Measurements from ENCODE around the gene LEMD1.

LEMD1 gene

GRCh38 chr1:205421798-205422197 is at the start of gene LEMD1:
Gene LEMD1 (minus strand): TSS chr1:205422056. CDS start chr1:205420536, 1,520 bp downstream.
- no peak for DNase-seq (ENCODE audit: low read depth in 2 of 2)

GRCh38 chr1:205470131-205470530 is 48.3 kb upstream of the LEMD1 start:
- DNase-seq (ENCODE audit: low read depth in 2 of 2): no peak

- DNase-seq (ENCODE audit: low read depth in 2 of 2): no peak
Measured at GRCh38 chr1:205466595-205467220, 44.9 kb upstream of the LEMD1 start.

GRCh38 chr1:205465392-205465791 is 43.5 kb upstream of the LEMD1 start:
- no peak for DNase-seq (ENCODE audit: low read depth in 2 of 2)

- DNase-seq (ENCODE audit: low read depth in 2 of 2): no peak
Measured at GRCh38 chr1:205458777-205459566, 37.1 kb upstream of the LEMD1 start.

- no peak for DNase-seq (ENCODE audit: low read depth in 2 of 2)
Measured at GRCh38 chr1:205456868-205457745, 35.3 kb upstream of the LEMD1 start.

- no peak for DNase-seq (ENCODE audit: low read depth in 2 of 2)
Measured at GRCh38 chr1:205456383-205456867, 34.6 kb upstream of the LEMD1 start.

- DNase-seq (ENCODE audit: low read depth in 2 of 2): no peak
Measured at GRCh38 chr1:205455581-205456382, 33.9 kb upstream of the LEMD1 start, which contains the start of gene BLACAT1. Gene BLACAT1 (minus strand): TSS chr1:205456045.

GRCh38 chr1:205454903-205455335 is 33.1 kb upstream of the LEMD1 start:
- DNase-seq (ENCODE audit: low read depth in 2 of 2): no peak

- DNase-seq (ENCODE audit: low read depth in 2 of 2): no peak
Measured at GRCh38 chr1:205453466-205453865, 31.6 kb upstream of the LEMD1 start.

- no peak for DNase-seq (ENCODE audit: low read depth in 2 of 2)
Measured at GRCh38 chr1:205452933-205453332, 31.1 kb upstream of the LEMD1 start.

GRCh38 chr1:205452364-205452763 is 30.5 kb upstream of the LEMD1 start:
- DNase-seq (ENCODE audit: low read depth in 2 of 2): no peak

- DNase-seq (ENCODE audit: low read depth in 2 of 2): no peak
Measured at GRCh38 chr1:205451759-205452164, 29.9 kb upstream of the LEMD1 start.

- no peak for DNase-seq (ENCODE audit: low read depth in 2 of 2)
Measured at GRCh38 chr1:205451202-205451601, 29.3 kb upstream of the LEMD1 start.

GRCh38 chr1:205450448-205450847 is 28.6 kb upstream of the LEMD1 start:
- DNase-seq (ENCODE audit: low read depth in 2 of 2): no peak

GRCh38 chr1:205449750-205450443 is 28.0 kb upstream of the LEMD1 start:
- no peak for DNase-seq (ENCODE audit: low read depth in 2 of 2)

- no peak for DNase-seq (ENCODE audit: low read depth in 2 of 2)
Measured at GRCh38 chr1:205449254-205449749, 27.4 kb upstream of the LEMD1 start.

- no peak for DNase-seq (ENCODE audit: low read depth in 2 of 2)
Measured at GRCh38 chr1:205448540-205449253, 26.8 kb upstream of the LEMD1 start.

- no peak for DNase-seq (ENCODE audit: low read depth in 2 of 2)
Measured at GRCh38 chr1:205447457-205448341, 25.8 kb upstream of the LEMD1 start.

Measured in stimulated activated CD4-positive, alpha-beta T cell treated with anti-CD3 and anti-CD28 coated beads, Interleukin-12 subunit alpha, Interleukin-12 subunit beta, amount 100 ng/mL, for 24 hours (primary cell).